WTC11 (cell line): ENCODE data around the gene ARVCF. TPM values are rescaled to one million over a fixed set of nuclear protein-coding genes. Genes with fewer than 3 reads are reported as not detected.

ENCODE experiments used
- ATAC-seq: fragments of 200-7000 bp; cut with Tn5 transposase; 2 replicates; pipeline ENCODE4 v1.10.0; 2021; ENCODE audit warnings: mild to moderate bottlenecking, moderate library complexity
- CTCF ChIA-PET: fragments of 300-600 bp; sonication (Branson Sonifier 250); formaldehyde crosslinking; loops from one replicate; lab custom pipeline; 2021; ENCODE audit warnings: antibody characterized with exemption; lab: Charles Lee
- POLR2A ChIA-PET: fragments of 350-600 bp; sonication (Branson Sonifier 250); formaldehyde crosslinking; loops from one replicate; lab custom pipeline; 2021; ENCODE audit warnings: antibody characterized with exemption; lab: Charles Lee
- DNase-seq: peaks from one replicate; pipeline ENCODE4 v3.0.0; 2021; ENCODE audit warnings: low spot score
- H3K27ac Mint-ChIP-seq: 2 replicates; pipeline ENCODE4 v1.8.0; 2021; ENCODE audit warnings: mixed read lengths
- H3K27me3 Mint-ChIP-seq: 2 replicates; pipeline ENCODE4 v1.8.0; 2021; ENCODE audit warnings: low read depth, mild to moderate bottlenecking, moderate library complexity, mixed read lengths
- H3K36me3 Mint-ChIP-seq: 2 replicates; pipeline ENCODE4 v1.8.0; 2021; ENCODE audit warnings: mixed read lengths
- H3K4me1 Mint-ChIP-seq: 2 replicates; pipeline ENCODE4 v1.8.0; 2022; ENCODE audit warnings: mixed read lengths
- H3K4me3 Mint-ChIP-seq: 2 replicates; pipeline ENCODE4 v1.8.0; 2021; ENCODE audit warnings: mild to moderate bottlenecking, moderate library complexity, mixed read lengths
- H3K9me3 Mint-ChIP-seq: 2 replicates; pipeline ENCODE4 v1.8.0; 2021; ENCODE audit warnings: mixed read lengths
- ATF6 ChIP-seq: sonication (generic); formaldehyde crosslinking; IDR thresholded peaks from 2 replicates; pipeline ENCODE4 v1.8.1; 2023; ENCODE audit warnings: mild to moderate bottlenecking, missing genetic modification reagents
- CDX4 ChIP-seq: fragments of 250-450 bp; sonication (Bioruptor Pico); IDR thresholded peaks from 2 replicates; pipeline ENCODE4 v1.9.0; 2021; ENCODE audit warnings: moderate library complexity, mild to moderate bottlenecking, inconsistent platforms, borderline replicate concordance
- CREM ChIP-seq: sonication (generic); formaldehyde crosslinking; IDR thresholded peaks from 2 replicates; pipeline ENCODE4 v1.8.1; 2022; ENCODE audit warnings: mild to moderate bottlenecking, missing genetic modification reagents, moderate library complexity
- ELF4 ChIP-seq: sonication (generic); formaldehyde crosslinking; IDR thresholded peaks from 2 replicates; pipeline ENCODE4 v1.8.1; 2022; ENCODE audit warnings: low read depth, mild to moderate bottlenecking, moderate library complexity, missing genetic modification reagents
- ETV6 ChIP-seq: sonication (generic); formaldehyde crosslinking; IDR thresholded peaks from 2 replicates; pipeline ENCODE4 v1.8.1; 2022; ENCODE audit warnings: mild to moderate bottlenecking, missing genetic modification reagents
- FOXK1 ChIP-seq: sonication (generic); formaldehyde crosslinking; IDR thresholded peaks from 2 replicates; pipeline ENCODE4 v1.8.0; 2022; ENCODE audit warnings: mild to moderate bottlenecking, moderate library complexity, missing genetic modification reagents
- FOXP4 ChIP-seq: sonication (generic); formaldehyde crosslinking; IDR thresholded peaks from 2 replicates; pipeline ENCODE4 v1.8.0; 2022; ENCODE audit warnings: mild to moderate bottlenecking, missing genetic modification reagents
- PRRX2 ChIP-seq: fragments of 250-450 bp; sonication (Bioruptor Pico); IDR thresholded peaks from 2 replicates; pipeline ENCODE4 v1.8.0; 2021; ENCODE audit warnings: mild to moderate bottlenecking
- TEAD1 ChIP-seq: sonication (generic); formaldehyde crosslinking; IDR thresholded peaks from 2 replicates; pipeline ENCODE4 v1.8.0; 2022; ENCODE audit warnings: mild to moderate bottlenecking, missing genetic modification reagents
- ZMAT4 ChIP-seq: fragments of 250-450 bp; sonication (Bioruptor Pico); IDR thresholded peaks from 2 replicates; pipeline ENCODE4 v1.9.0; 2021; ENCODE audit warnings: mild to moderate bottlenecking
- ZNF121 ChIP-seq: sonication (generic); formaldehyde crosslinking; IDR thresholded peaks from 2 replicates; pipeline ENCODE4 v1.8.0; 2023; ENCODE audit warnings: missing genetic modification reagents
- ZNF263 ChIP-seq: sonication (generic); formaldehyde crosslinking; IDR thresholded peaks from 2 replicates; pipeline ENCODE4 v1.8.1; 2022; ENCODE audit warnings: low read depth, mild to moderate bottlenecking, moderate library complexity, missing genetic modification reagents
- ZNF281 ChIP-seq: sonication (generic); formaldehyde crosslinking; IDR thresholded peaks from 2 replicates; pipeline ENCODE4 v1.8.0; 2023; ENCODE audit warnings: mild to moderate bottlenecking, missing genetic modification reagents
- ZNF416 ChIP-seq: fragments of 250-450 bp; sonication (Bioruptor Pico); IDR thresholded peaks from 2 replicates; pipeline ENCODE4 v1.9.0; 2021; ENCODE audit warnings: mild to moderate bottlenecking, inconsistent platforms
- ZNF423 ChIP-seq: fragments of 250-450 bp; sonication (Bioruptor Pico); IDR thresholded peaks from 2 replicates; pipeline ENCODE4 v2.1.2; 2022; ENCODE audit warnings: mild to moderate bottlenecking, moderate library complexity
- ZNF671 ChIP-seq: fragments of 250-450 bp; sonication (Bioruptor Pico); IDR thresholded peaks from 2 replicates; pipeline ENCODE4 v1.8.0; 2021; ENCODE audit warnings: mild to moderate bottlenecking
- total RNA-seq: library from RNA; stranded (reverse); gene quantifications from 3 replicates; pipeline ENCODE4 v1.2.3, GENCODE V29; 2021
- TF ChIP-seq, protein P1 (sequence below): fragments of 250-450 bp; sonication (Bioruptor Pico); IDR thresholded peaks from 2 replicates; pipeline ENCODE4 v2.1.2; 2022; ENCODE audit warnings: mild to moderate bottlenecking, moderate library complexity
- TF ChIP-seq, protein P2 (sequence below): sonication (generic); formaldehyde crosslinking; IDR thresholded peaks from 2 replicates; pipeline ENCODE4 v1.8.0; 2022; ENCODE audit warnings: missing genetic modification reagents
- TF ChIP-seq, protein P3 (sequence below): fragments of 250-450 bp; sonication (Bioruptor Pico); conservative IDR thresholded peaks from 2 replicates; pipeline ENCODE4 v1.9.0; 2021; ENCODE audit warnings: mild to moderate bottlenecking

The ARVCF gene
- total RNA-seq, 1 experiment from 2014 or later: 65.4 TPM

GRCh38 chr22:19977296-19978243 lies 39.1 kb downstream of the ARVCF start (continued):
- TF ChIP-seq, protein P1, sequence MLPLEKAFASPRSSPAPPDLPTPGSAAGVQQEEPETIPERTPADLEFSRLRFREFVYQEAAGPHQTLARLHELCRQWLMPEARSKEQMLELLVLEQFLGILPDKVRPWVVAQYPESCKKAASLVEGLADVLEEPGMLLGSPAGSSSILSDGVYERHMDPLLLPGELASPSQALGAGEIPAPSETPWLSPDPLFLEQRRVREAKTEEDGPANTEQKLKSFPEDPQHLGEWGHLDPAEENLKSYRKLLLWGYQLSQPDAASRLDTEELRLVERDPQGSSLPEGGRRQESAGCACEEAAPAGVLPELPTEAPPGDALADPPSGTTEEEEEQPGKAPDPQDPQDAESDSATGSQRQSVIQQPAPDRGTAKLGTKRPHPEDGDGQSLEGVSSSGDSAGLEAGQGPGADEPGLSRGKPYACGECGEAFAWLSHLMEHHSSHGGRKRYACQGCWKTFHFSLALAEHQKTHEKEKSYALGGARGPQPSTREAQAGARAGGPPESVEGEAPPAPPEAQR (CRISPR knock-in tag): no peak
- no peak for TF ChIP-seq FOXP4
- TF ChIP-seq PRRX2 (CRISPR knock-in tag): no peak
- no peak for TF ChIP-seq ZNF423 (CRISPR knock-in tag)
- no peak for TF ChIP-seq ZMAT4 (CRISPR knock-in tag)
- TF ChIP-seq, protein P2, sequence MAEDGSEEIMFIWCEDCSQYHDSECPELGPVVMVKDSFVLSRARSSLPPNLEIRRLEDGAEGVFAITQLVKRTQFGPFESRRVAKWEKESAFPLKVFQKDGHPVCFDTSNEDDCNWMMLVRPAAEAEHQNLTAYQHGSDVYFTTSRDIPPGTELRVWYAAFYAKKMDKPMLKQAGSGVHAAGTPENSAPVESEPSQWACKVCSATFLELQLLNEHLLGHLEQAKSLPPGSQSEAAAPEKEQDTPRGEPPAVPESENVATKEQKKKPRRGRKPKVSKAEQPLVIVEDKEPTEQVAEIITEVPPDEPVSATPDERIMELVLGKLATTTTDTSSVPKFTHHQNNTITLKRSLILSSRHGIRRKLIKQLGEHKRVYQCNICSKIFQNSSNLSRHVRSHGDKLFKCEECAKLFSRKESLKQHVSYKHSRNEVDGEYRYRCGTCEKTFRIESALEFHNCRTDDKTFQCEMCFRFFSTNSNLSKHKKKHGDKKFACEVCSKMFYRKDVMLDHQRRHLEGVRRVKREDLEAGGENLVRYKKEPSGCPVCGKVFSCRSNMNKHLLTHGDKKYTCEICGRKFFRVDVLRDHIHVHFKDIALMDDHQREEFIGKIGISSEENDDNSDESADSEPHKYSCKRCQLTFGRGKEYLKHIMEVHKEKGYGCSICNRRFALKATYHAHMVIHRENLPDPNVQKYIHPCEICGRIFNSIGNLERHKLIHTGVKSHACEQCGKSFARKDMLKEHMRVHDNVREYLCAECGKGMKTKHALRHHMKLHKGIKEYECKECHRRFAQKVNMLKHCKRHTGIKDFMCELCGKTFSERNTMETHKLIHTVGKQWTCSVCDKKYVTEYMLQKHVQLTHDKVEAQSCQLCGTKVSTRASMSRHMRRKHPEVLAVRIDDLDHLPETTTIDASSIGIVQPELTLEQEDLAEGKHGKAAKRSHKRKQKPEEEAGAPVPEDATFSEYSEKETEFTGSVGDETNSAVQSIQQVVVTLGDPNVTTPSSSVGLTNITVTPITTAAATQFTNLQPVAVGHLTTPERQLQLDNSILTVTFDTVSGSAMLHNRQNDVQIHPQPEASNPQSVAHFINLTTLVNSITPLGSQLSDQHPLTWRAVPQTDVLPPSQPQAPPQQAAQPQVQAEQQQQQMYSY (CRISPR knock-in tag): no peak
- TF ChIP-seq, protein P3, sequence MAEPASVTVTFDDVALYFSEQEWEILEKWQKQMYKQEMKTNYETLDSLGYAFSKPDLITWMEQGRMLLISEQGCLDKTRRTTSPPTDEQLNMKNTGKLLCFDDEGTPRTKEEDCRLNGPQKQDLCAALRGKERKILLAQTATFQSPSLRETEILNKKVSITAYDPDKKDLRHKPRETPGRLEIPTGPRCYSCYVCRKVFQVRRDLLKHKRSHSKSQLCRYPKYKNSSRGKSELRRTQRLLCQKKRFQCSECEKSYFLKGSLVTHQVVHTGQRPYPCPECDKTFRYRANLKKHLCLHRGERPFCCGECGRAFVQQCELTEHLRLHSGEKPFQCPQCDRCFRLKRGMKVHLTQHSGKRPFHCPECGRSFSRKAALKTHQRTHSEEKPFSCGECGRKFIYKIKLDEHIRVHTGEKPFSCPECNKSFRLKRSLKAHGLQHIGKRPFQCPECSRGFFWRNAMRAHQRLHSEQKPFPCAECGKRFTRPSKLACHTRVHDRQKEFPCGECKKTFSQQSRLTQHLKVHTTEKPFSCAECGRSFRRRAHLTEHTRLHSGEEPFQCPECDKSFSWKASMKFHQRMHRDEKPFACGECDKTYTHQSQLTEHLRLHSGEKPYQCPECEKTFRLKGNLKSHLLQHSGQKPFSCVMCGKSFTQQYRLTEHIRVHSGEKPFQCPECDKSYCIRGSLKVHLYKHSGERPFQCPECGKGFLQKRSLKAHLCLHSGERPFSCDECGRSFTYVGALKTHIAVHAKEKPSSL (CRISPR knock-in tag): no peak
- TF ChIP-seq ZNF671: no peak
- TF ChIP-seq FOXK1 (CRISPR knock-in tag): no peak
- no peak for TF ChIP-seq ZNF416
- no peak for TF ChIP-seq ELF4 (CRISPR knock-in tag)

DNA sequence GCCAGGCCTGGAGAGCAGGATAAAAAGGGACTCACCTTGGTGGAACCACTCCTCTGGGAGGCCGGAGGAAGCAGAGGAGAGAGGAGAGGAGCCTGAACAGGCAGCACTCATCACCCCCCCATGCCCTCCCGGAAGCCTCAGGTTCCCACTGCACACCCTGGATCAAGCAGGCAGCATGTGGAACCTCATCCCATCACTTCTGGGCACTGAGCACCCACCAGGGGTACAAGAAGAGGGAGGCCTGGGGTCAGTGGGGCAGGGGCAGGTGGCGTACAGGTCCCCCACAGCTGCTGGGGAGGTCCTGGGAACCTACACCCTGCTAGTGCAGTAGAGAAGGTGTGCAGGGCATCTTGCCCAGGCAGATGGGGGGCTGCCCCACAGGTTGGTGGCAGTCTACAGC lies 40.0 kb downstream of the ARVCF start:
- Mint-ChIP-seq H3K4me3 (no peak overlapping the region), H3K9me3 (no peaks in the 10 kb centered on the region), H3K36me3 (peaks cover 17% of the 10 kb centered on the region), H3K4me1 (peaks cover 18% of the 10 kb centered on the region), H3K27me3 (no peaks in the 10 kb centered on the region), H3K27ac (no peak overlapping the region; the same call in 1 of the 2 replicates)
- DNase-seq (no peak), ATAC-seq (no peak)
- POLR2A ChIA-PET: no interaction called here
- CTCF ChIA-PET: interaction anchor here (1.1 kb wide), 1 partner anchor 36 kb away, joined by 3 read pairs; no protein-coding TSS in a partner anchor
- TF ChIP-seq ZNF416 (no peak), ETV6 (no peak), CREM (CRISPR knock-in tag) (no peak), ZNF671 (no peak), ZNF263 (CRISPR knock-in tag) (no peak), ATF6 (CRISPR knock-in tag) (no peak), CDX4 (CRISPR knock-in tag) (no peak), ZNF281 (no peak), TEAD1 (CRISPR knock-in tag) (no peak), ZNF121 (CRISPR knock-in tag) (no peak)
